SK-N-SH (cell line): Measurements from ENCODE around the gene IGSF5. TPM values are rescaled to one million over a fixed set of nuclear protein-coding genes. Genes with fewer than 3 reads are reported as not detected.

Source experiments
- CTCF ChIA-PET: fragments of 300-600, 350-600 bp; formaldehyde crosslinking; extraction: SDS; loops from one replicate; lab custom pipeline; 2021; lab: Yijun Ruan, JAX
- POLR2A ChIA-PET: fragments of 350-600 bp; sonication (Branson Sonifier 250); formaldehyde crosslinking; extraction: SDS; loops from one replicate; lab custom pipeline; 2020; ENCODE audit warnings: antibody characterized with exemption, inconsistent platforms; lab: Yijun Ruan, JAX
- DNase-seq: peaks from one replicate; pipeline ENCODE4 v3.0.0; 2012
- H2AFZ ChIP-seq: fragments of 200-600 bp; sonication (generic); 2 replicates; pipeline ENCODE4 v1.8.1; 2016; ENCODE audit warnings: antibody characterized with exemption, mild to moderate bottlenecking, low read depth
- H3F3A ChIP-seq: fragments of 200-600 bp; sonication (generic); replicated peaks from 2 replicates; pipeline ENCODE3; 2016; ENCODE audit warnings: antibody characterized with exemption, mild to moderate bottlenecking; ENCODE audit not compliant: insufficient read depth
- H3K27ac ChIP-seq, 2 experiments: fragments of 200-500 bp in 1 of 2; fragments of 200-600 bp in 1 of 2; sonication (Bioruptor generic) in 1 of 2; sonication (generic), shearing (Covaris generic) in 1 of 2; 2 replicates each; pipeline versions ENCODE4 v1.5.1 to v1.6.1; 2014 to 2016; ENCODE audit warnings: low read depth in 2 of 2, inconsistent platforms in 1 of 2, low read length in 1 of 2, mild to moderate bottlenecking in 1 of 2, mixed read lengths in 1 of 2
- H3K27me3 ChIP-seq: fragments of 200-600 bp; sonication (generic), shearing (Covaris generic); 2 replicates; pipeline ENCODE4 v1.6.1; 2016; ENCODE audit warnings: mixed run types; ENCODE audit not compliant: insufficient read depth
- H3K36me3 ChIP-seq, 2 experiments: fragments of 200-500 bp in 1 of 2; fragments of 200-600 bp in 1 of 2; sonication (Bioruptor generic) in 1 of 2; sonication (generic) in 1 of 2; replicated peaks in 1 of 2; 2 replicates each; pipeline versions ENCODE3 to v1.5.1; 2014 to 2016; ENCODE audit warnings: low read length in 1 of 2, mild to moderate bottlenecking in 1 of 2; ENCODE audit not compliant: insufficient read depth in 2 of 2, control insufficient read depth in 1 of 2
- H3K4me1 ChIP-seq, 2 experiments: fragments of 200-500 bp in 1 of 2; fragments of 200-600 bp in 1 of 2; sonication (Bioruptor generic) in 1 of 2; sonication (generic), shearing (Covaris generic) in 1 of 2; 2 replicates each; pipeline versions ENCODE4 v1.5.1 to v1.6.1; 2014 to 2016; ENCODE audit warnings: low read depth in 1 of 2, low read length in 1 of 2, mixed run types in 1 of 2; ENCODE audit not compliant: insufficient read depth in 2 of 2, control insufficient read depth in 1 of 2
- H3K4me2 ChIP-seq: fragments of 200-600 bp; sonication (generic), shearing (Covaris generic); 2 replicates; pipeline ENCODE4 v1.6.1; 2017; ENCODE audit warnings: mixed run types
- H3K4me3 ChIP-seq, 2 experiments: fragments of 200-500 bp in 1 of 2; fragments of 200-600 bp in 1 of 2; sonication (Bioruptor generic) in 1 of 2; sonication (generic), shearing (Covaris generic) in 1 of 2; 2 replicates each; pipeline versions ENCODE4 v1.5.1 to v1.8.1; 2014 to 2016; ENCODE audit warnings: low read depth in 2 of 2, inconsistent platforms in 1 of 2, low read length in 1 of 2, mild to moderate bottlenecking in 1 of 2, mixed read lengths in 1 of 2, moderate library complexity in 1 of 2
- H3K79me2 ChIP-seq: fragments of 200-600 bp; sonication (generic); 2 replicates; pipeline ENCODE4 v1.8.1; 2017; ENCODE audit warnings: mild to moderate bottlenecking; ENCODE audit not compliant: insufficient read depth
- H3K9ac ChIP-seq: fragments of 200-600 bp; sonication (generic); 2 replicates; pipeline ENCODE4 v1.6.1; 2017; ENCODE audit warnings: mixed run types
- H3K9me2 ChIP-seq: fragments of 200-600 bp; sonication (generic); 2 replicates; pipeline ENCODE4 v1.6.1; 2017; ENCODE audit warnings: mixed run types
- H3K9me3 ChIP-seq: fragments of 200-600 bp; sonication (generic); 2 replicates; pipeline ENCODE4 v1.6.1; 2017; ENCODE audit warnings: mixed run types, mild to moderate bottlenecking, moderate library complexity
- H4K20me1 ChIP-seq: fragments of 200-600 bp; sonication (generic); 2 replicates; pipeline ENCODE4 v1.6.1; 2017; ENCODE audit warnings: mild to moderate bottlenecking, mixed run types; ENCODE audit not compliant: insufficient read depth
- ELF1 ChIP-seq: IDR thresholded peaks from 2 replicates; pipeline ENCODE4 v1.4.0; 2012
- EP300 ChIP-seq, 2 experiments: IDR thresholded peaks; 2 replicates each; pipeline versions ENCODE4 v1.4.0 to v1.6.1; 2012; ENCODE audit warnings: borderline replicate concordance in 1 of 2, low read depth in 1 of 2, low read length in 1 of 2
- EZH2phosphoT487 ChIP-seq: fragments of 200-600 bp; sonication (generic); IDR thresholded peaks from 2 replicates; pipeline ENCODE4 v1.6.1; 2017; ENCODE audit warnings: low read depth, mixed run types, mild to moderate bottlenecking, antibody characterized with exemption, moderate library complexity, borderline replicate concordance
- FOSL2 ChIP-seq: IDR thresholded peaks from 2 replicates; pipeline ENCODE4 v1.4.0; 2012; ENCODE audit warnings: low read depth, mild to moderate bottlenecking, moderate library complexity, borderline replicate concordance
- GABPA ChIP-seq: IDR thresholded peaks from 2 replicates; pipeline ENCODE4 v1.4.0; 2012; ENCODE audit warnings: low read depth, mild to moderate bottlenecking
- GATA2 ChIP-seq: sonication (generic); formaldehyde crosslinking; IDR thresholded peaks from 2 replicates; pipeline ENCODE4 v1.5.0; 2020; ENCODE audit warnings: mild to moderate bottlenecking, missing genetic modification reagents
- JUND ChIP-seq: IDR thresholded peaks from 2 replicates; pipeline ENCODE4 v1.4.0; 2012
- MEF2A ChIP-seq: IDR thresholded peaks from 2 replicates; pipeline ENCODE4 v1.4.0; 2012; ENCODE audit warnings: low read depth, borderline replicate concordance
- NFIC ChIP-seq: IDR thresholded peaks from 2 replicates; pipeline ENCODE4 v1.4.0; 2012; ENCODE audit warnings: borderline replicate concordance
- POLR2AphosphoS5 ChIP-seq: IDR thresholded peaks from 2 replicates; pipeline ENCODE4 v1.6.1; 2012; ENCODE audit warnings: low read depth, low read length
- RAD21 ChIP-seq: IDR thresholded peaks from 2 replicates; pipeline ENCODE4 v1.6.1; 2012; ENCODE audit warnings: mild to moderate bottlenecking, low read length
- REST ChIP-seq: IDR thresholded peaks from 2 replicates; pipeline ENCODE4 v1.6.1; 2012; ENCODE audit warnings: mild to moderate bottlenecking, low read depth, low read length, moderate library complexity
- RXRA ChIP-seq: IDR thresholded peaks from 2 replicates; pipeline ENCODE4 v1.4.0; 2012; ENCODE audit warnings: low read depth, mild to moderate bottlenecking, borderline replicate concordance
- SIN3A ChIP-seq: IDR thresholded peaks from 2 replicates; pipeline ENCODE4 v1.6.1; 2012; ENCODE audit warnings: low read depth, mild to moderate bottlenecking, low read length, moderate library complexity, borderline replicate concordance
- SMC3 ChIP-seq: IDR thresholded peaks from 2 replicates; pipeline ENCODE4 v1.6.1; 2012; ENCODE audit warnings: low read depth, low read length, improper control_type of control experiment
- TCF12 ChIP-seq: IDR thresholded peaks from 2 replicates; pipeline ENCODE4 v1.4.0; 2012
- USF1 ChIP-seq: IDR thresholded peaks from 2 replicates; pipeline ENCODE4 v1.4.0; 2012; ENCODE audit warnings: low read depth, borderline replicate concordance
- YY1 ChIP-seq: IDR thresholded peaks from 2 replicates; pipeline ENCODE4 v1.4.0; 2012; ENCODE audit warnings: low read depth, mild to moderate bottlenecking
- WGBS: methylation state at CpG from one replicate; pipeline ENCODE4 v1.1.6; 2017; ENCODE audit warnings: low lambda C conversion rate; 5-methylcytosine and 5-hydroxymethylcytosine counted together
- polyA plus RNA-seq, 3 experiments: library from polyadenylated mRNA; depleted of rRNA; stranded (reverse); fragments of >200 nt; gene quantifications; 2 replicates each; pipeline ENCODE4 v1.2.3, GENCODE V29; 2012
- TF ChIP-seq, protein P1 (sequence below): fragments of 150-350 bp; IDR thresholded peaks from 2 replicates; pipeline ENCODE4 v1.6.1; 2016; ENCODE audit warnings: mild to moderate bottlenecking, low read depth, low read length

The IGSF5 gene
- polyA plus RNA-seq, 1 of the 3 experiments (the other 2 are of a cell fraction) = 0.08 TPM

DNA sequence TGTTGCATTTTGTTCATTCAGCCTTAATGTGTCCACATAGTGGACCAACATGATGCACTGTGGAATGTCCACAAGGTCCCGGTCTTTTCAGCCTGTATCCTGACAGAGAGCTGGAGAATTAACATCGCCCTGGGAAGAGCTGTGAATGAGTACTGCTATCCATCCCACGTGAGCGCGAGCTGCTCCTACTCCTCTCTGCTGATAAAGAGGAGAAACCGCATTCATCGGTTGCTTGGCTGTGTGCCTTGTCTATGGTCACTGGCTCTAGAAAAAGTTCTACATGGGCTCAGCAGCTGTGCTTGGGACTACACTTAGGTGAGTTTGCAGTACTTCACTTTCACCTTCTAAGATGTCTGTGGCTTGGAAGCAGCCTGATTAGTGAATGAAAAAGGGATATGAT is 31.1 kb upstream of the IGSF5 start:
- H3K27me3 ChIP-seq = no peaks in the 10 kb centered on the region
- H3K9ac ChIP-seq = no peak overlapping the region
- H3K9me3 ChIP-seq = no peaks in the 10 kb centered on the region
- no peaks in the 10 kb centered on the region for H3F3A ChIP-seq
- H3K4me1 ChIP-seq = no peaks in the 10 kb centered on the region
- ChIA-PET CTCF (interaction anchor here (0.9 to 17.0 kb wide), 4 partner anchors 8 to 212 kb away, joined by 4 to 244 read pairs (median 10); no protein-coding TSS in a partner anchor), POLR2A (no interaction called here)
- no peaks in the 10 kb centered on the region for H3K79me2 ChIP-seq
- 69% methylated on average over 7 of the region's 7 CpGs for WGBS
- H2AFZ ChIP-seq = no peak overlapping the region
- H4K20me1 ChIP-seq = no peaks in the 10 kb centered on the region
- no peak overlapping the region for H3K4me2 ChIP-seq
- no peaks in the 10 kb centered on the region for H3K36me3 ChIP-seq
- no peaks in the 10 kb centered on the region for H3K9me2 ChIP-seq
- no peak overlapping the region for H3K4me3 ChIP-seq
- no peak for DNase-seq
- H3K27ac ChIP-seq = no peak overlapping the region
- TF ChIP-seq REST = no peak
- TF ChIP-seq RXRA = no peak
- TF ChIP-seq TCF12 = no peak
- TF ChIP-seq, protein P1, sequence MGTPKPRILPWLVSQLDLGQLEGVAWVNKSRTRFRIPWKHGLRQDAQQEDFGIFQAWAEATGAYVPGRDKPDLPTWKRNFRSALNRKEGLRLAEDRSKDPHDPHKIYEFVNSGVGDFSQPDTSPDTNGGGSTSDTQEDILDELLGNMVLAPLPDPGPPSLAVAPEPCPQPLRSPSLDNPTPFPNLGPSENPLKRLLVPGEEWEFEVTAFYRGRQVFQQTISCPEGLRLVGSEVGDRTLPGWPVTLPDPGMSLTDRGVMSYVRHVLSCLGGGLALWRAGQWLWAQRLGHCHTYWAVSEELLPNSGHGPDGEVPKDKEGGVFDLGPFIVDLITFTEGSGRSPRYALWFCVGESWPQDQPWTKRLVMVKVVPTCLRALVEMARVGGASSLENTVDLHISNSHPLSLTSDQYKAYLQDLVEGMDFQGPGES = no peak
- no peak for TF ChIP-seq YY1
- TF ChIP-seq RAD21 = no peak
- TF ChIP-seq MEF2A = no peak
- TF ChIP-seq GATA2 (CRISPR knock-in tag) = no peak
- no peak for TF ChIP-seq SMC3
- no peak for TF ChIP-seq ELF1

- H3K27me3 ChIP-seq = no peaks in the 10 kb centered on the region
- no peak overlapping the region for H3K4me2 ChIP-seq
- H3K4me1 ChIP-seq = no peaks in the 10 kb centered on the region
- no peak overlapping the region for H3K9ac ChIP-seq
- no peaks in the 10 kb centered on the region for H3F3A ChIP-seq
- H3K27ac ChIP-seq = no peak overlapping the region
- no peaks in the 10 kb centered on the region for H4K20me1 ChIP-seq
- no peaks in the 10 kb centered on the region for H3K36me3 ChIP-seq
- 50% methylated on average over 1 of the region's 1 CpG for WGBS
- no peak for TF ChIP-seq SMC3
- TF ChIP-seq USF1 = no peak
- no peak for TF ChIP-seq TCF12
- no peak for TF ChIP-seq EZH2phosphoT487
- no peak for TF ChIP-seq SIN3A
- no peak for TF ChIP-seq YY1
- TF ChIP-seq EP300 (IDR thresholded peaks at IDR 0.05; ENCODE audit: borderline replicate concordance in 1 of 2, low read depth in 1 of 2, low read length in 1 of 2) = no peak
- TF ChIP-seq FOSL2 = no peak
- TF ChIP-seq RAD21 = no peak
- TF ChIP-seq, protein P1 = no peak
- no peak for TF ChIP-seq POLR2AphosphoS5
- TF ChIP-seq NFIC = no peak
- no peak for TF ChIP-seq ELF1
- TF ChIP-seq JUND = no peak
- TF ChIP-seq GABPA = no peak
- TF ChIP-seq RXRA = no peak
- POLR2A ChIA-PET = no interaction called here
- H3K9me3 ChIP-seq = no peaks in the 10 kb centered on the region
- no peaks in the 10 kb centered on the region for H3K9me2 ChIP-seq
- no peak for DNase-seq
- CTCF ChIA-PET = interaction anchor here (0.9 to 17.0 kb wide), 7 partner anchors 8 to 212 kb away, joined by 4 to 244 read pairs (median 5); no protein-coding TSS in a partner anchor
- H2AFZ ChIP-seq = no peak overlapping the region
- no peaks in the 10 kb centered on the region for H3K79me2 ChIP-seq
- H3K4me3 ChIP-seq = no peak overlapping the region
Measured at GRCh38 chr21:39714331-39714730, 30.7 kb upstream of the IGSF5 start.
